Neural cell (in vitro differentiated cells): Measurements from ENCODE around the gene NGEF.

Source experiments
- CTCF ChIP-seq: fragments of 450-650 bp; IDR thresholded peaks from 2 replicates; pipeline ENCODE4 v1.5.1; 2014; ENCODE audit warnings: antibody characterized with exemption, mild to moderate bottlenecking, moderate library complexity; ENCODE audit not compliant: poor library complexity, severe bottlenecking
- EP300 ChIP-seq: fragments of 450-650 bp; conservative IDR thresholded peaks from 2 replicates; pipeline ENCODE4 v1.6.1; 2014; ENCODE audit warnings: antibody characterized with exemption, mild to moderate bottlenecking, moderate library complexity; ENCODE audit not compliant: poor library complexity, severe bottlenecking
- RAD21 ChIP-seq: fragments of 450-650 bp; conservative IDR thresholded peaks from 2 replicates; pipeline ENCODE4 v1.6.1; 2014; ENCODE audit warnings: antibody characterized with exemption, mild to moderate bottlenecking, moderate library complexity
- TAF1 ChIP-seq: IDR thresholded peaks from 2 replicates; pipeline ENCODE4 v1.6.1; 2012; ENCODE audit warnings: low read depth

GRCh38 chr2:232949016-232949415, 64.0 kb downstream of the NGEF start:
- TF ChIP-seq CTCF = no peak
- no peak for TF ChIP-seq RAD21
- TF ChIP-seq EP300 = no peak
- no peak for TF ChIP-seq TAF1
